NCI-H2107 treated with DMSO at 0.1 percent for 48 hours (cell line): Measurements from ENCODE around the gene CACNA1C.

ENCODE experiments used
- DNase-seq: peaks from one replicate; lab custom pipeline; 2025; ENCODE audit not compliant: unreplicated experiment; lab: John Stamatoyannopoulos, UW

The CACNA1C gene

DNA sequence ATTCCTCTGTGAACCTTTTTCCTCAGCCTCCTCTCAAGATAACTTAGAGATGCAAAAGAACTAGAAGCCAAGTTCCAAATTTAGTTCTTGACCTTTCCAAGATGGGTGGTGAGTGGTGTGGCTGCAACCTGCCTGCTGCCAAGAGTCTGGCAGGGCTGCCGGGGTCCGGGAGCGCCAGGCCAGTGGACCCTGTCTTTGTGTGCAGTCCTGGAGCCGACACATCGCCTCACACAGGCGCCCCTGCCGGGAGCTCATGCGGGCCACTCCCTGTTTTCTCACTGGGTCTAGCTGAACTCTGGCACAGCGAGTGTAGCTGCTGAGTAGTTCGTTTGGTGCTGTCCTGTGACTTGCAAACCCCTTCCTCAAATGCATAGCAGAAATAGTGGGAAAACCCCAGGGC lies 84.9 kb downstream of the CACNA1C start:
- no peak for DNase-seq

GRCh38 chr12:2138294-2138693 lies 85.5 kb downstream of the CACNA1C start:
- no peak for DNase-seq

DNA sequence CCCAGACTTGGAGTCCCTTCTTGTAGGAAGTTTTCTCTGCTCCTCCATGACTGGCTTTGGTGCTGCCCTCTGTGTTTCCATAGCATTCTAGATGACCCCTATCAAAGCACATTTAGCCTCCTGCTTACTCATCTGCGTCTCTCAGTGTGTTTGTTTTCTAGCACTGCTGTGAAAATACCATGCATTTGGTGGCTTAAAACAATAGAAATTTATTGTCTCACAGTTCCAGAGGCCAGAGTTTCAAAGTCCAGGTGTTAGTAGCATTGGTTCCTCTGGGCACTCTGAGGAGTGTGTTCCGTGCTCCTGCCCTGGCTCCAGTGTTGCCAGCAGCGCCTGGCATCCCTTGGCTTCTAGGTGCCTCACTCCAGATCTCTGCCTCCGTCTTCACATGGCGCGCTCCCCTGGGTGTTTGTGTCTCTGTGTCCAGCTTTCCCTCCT lies 86.1 kb downstream of the CACNA1C start:
- no peak for DNase-seq

GRCh38 chr12:2139651-2140050 lies 86.9 kb downstream of the CACNA1C start:
- DNase-seq: no peak

DNA sequence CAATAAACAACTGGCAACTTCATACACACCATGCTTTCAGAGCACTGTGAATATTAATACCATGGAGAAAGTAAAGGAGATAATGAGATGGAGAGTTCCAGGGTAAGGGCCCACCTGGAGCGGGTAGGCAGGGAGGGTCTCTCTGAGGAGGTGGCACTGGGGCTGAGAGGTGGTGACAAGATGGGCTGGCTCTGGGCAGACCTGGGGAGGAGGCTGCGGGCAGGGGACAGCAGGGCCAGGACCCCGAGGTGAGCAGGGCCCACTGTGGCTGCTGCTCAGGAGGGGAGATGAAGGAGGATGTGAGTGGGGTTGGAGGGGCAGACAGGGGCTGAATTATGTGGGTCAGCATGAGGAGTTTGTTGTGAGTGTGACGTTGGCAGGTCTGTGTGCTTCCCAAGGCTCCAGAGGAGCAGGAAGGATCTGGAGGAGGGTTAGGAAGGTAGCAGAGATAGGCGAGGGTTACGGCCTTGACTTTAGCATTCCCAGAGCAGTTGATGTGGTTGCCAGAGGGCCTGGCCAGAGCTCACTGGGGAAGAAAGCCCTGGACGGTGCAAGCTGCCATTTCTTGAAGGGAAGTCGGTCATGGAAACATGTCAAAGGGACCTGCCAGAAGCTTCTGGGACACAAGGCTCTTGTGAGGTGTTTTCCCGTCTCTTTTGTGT lies 88.2 kb downstream of the CACNA1C start:
- DNase-seq: no peak

GRCh38 chr12:2142068-2142467 lies 89.3 kb downstream of the CACNA1C start:
- no peak for DNase-seq

DNA sequence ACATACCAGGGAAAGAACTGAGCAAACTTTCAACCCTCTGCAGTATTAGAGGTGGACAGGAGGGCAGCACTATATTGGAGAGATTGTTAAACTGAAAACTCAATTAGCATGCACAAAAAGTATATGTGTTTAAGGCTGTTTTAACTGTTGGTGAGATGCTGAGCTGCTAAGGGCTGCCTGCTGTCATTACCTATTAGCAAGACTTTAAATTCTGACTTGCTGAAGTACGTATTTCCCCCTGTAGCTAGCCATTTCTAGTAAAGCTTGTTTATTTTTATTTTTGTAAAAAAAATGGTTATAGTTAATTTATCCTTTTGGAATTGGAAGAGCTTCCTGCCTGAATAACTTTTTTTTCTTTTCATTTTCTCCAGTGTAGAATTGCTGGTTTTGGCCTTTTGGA lies 92.2 kb downstream of the CACNA1C start:
- DNase-seq: no peak

- no peak for DNase-seq
Measured at GRCh38 chr12:2145433-2145998, 92.7 kb downstream of the CACNA1C start.

GRCh38 chr12:2147335-2147734 lies 94.5 kb downstream of the CACNA1C start:
- no peak for DNase-seq

DNA sequence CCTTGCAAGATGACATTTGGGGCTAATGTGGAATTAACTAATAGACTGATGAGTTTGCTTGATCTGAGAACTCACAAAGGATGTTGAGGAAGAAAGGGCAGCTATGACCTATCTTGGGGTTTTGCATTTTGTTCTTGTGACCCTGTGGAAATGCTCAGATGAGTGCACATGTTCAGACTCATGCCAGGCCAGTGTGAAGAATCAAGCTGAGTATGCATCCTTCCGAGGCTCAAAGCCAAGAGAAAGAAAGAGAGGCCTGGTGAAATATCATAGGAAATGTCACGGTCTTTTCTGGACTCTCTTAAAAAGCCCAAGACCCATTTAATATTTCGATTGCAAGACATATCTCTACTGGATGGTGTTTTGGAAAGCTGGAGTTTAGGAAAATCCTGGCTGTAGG lies 96.3 kb downstream of the CACNA1C start:
- no peak for DNase-seq

DNA sequence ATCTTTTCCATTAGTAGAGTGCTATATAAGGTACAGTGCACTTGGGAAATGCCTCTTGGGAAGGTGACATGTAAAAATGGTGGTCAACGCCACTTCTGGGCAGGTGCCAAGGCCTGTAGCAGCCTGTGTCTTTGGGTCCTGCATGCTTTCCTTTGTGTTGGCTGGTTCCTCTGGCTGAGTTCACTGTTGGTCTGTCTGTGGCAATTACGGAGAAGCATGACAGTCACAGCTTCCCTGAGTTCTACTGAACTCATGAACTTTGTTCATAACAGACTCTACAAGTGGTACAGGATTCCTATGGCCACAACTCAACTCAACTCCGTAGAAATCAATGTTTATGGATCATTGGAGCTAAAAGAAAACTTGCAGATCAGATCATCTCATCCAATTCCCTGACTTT lies 98.0 kb downstream of the CACNA1C start:
- no peak for DNase-seq

- DNase-seq: no peak
Measured at GRCh38 chr12:2151391-2151790, 98.6 kb downstream of the CACNA1C start.

DNA sequence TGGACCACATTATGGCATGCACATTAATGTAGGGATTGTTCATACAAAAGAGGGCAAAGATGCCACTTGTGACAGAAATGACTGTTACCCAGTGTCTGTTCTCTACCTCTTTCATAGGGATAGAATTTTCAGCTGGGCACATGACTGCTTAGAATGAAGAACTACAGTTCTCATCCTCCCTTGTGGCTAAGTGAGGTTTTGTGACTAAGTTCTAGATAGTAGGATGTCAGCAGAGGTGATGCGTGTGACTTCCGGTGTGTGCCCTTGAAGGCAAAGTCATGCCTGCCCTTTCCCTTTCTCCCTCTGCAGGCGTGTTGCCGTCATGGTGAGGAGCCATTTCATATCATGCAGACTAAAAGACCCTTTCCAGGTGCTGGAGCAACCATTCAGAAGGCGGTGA lies 99.3 kb downstream of the CACNA1C start:
- DNase-seq: no peak

DNA sequence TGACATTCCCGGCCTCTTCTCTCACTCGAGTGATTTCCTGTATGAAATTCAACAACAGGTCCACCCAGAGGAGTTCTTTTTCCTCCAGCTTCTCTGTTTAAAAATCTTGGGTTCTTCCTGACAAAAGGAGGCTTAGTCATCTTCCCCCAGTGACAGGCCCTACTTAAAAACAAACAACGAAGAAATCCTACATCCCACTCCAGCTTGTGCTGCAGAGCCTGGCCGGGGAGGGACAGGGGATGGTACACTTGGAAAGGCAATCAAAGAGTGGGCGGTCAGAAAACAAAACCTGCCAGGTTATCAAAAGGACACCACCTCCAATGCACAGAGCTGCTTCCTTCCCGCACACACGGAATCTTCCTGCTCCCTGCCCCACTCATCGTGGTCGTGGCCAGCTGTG lies 101.3 kb downstream of the CACNA1C start:
- DNase-seq: no peak

- no peak for DNase-seq
Measured at GRCh38 chr12:2154521-2154920, 101.7 kb downstream of the CACNA1C start.

DNA sequence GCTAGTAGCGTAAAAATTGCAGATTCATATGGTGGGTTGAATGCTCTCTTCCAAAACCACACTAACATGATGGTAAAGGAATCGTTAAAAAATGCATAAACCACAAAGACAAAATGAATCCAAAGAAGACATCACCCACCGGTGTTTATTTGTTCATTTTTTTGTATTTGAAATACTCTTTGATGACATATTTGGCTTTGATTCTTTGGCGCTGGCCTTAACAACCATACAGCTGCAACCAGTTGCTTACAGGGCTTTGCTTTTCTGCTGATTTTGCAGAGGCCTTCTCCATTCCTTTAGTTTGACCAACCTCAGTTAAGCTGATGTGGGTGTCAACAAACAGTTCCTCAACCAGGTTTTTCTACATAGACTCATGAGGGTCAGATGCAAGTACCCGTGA lies 103.5 kb downstream of the CACNA1C start:
- no peak for DNase-seq

DNA sequence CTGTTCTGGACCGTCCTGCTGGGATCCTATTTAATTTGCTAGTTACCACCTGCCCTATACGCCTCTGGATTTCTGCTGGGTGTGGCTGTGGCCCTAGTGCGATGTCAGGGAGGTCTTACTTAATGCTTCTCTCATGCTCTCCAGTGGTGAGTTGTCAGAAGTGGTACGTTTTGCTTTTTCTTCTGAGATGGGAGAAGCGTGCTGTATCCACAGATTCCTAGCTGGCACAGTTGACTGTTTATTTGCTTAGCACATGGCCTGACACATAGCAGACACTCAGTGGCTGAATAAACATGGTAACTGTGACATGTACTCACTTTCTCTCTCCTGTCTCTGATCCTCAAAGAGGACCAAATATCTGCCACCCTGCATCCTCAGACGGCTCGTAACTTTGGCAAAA lies 107.3 kb downstream of the CACNA1C start:
- no peak for DNase-seq

GRCh38 chr12:2161473-2161872 lies 108.7 kb downstream of the CACNA1C start:
- no peak for DNase-seq

GRCh38 chr12:2163177-2163941 lies 110.6 kb downstream of the CACNA1C start:
- no peak for DNase-seq

- no peak for DNase-seq
Measured at GRCh38 chr12:2165021-2165420, 112.2 kb downstream of the CACNA1C start.

DNA sequence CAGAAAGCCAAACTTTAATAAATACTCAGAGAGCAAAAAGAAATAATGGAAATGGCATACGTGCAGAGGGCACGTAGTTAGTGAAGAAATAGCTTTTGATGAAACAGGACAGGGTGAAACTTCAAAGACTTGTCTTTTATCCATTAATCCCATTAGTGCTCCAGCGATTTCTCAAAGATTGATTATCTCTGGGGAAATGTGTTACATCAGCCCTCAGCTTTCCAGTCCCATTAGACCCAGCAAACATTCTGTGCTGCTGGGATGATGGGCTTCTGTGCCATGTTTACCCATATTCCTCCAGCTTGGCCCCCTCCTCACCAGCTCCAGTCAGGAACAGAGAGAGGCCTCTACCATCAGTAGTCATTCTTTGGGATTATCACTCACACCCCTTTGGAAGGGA lies 113.1 kb downstream of the CACNA1C start:
- no peak for DNase-seq

GRCh38 chr12:2166696-2167095 lies 113.9 kb downstream of the CACNA1C start:
- no peak for DNase-seq
